Measurements from ENCODE around the gene MYO3B.

The MYO3B gene, protein sequence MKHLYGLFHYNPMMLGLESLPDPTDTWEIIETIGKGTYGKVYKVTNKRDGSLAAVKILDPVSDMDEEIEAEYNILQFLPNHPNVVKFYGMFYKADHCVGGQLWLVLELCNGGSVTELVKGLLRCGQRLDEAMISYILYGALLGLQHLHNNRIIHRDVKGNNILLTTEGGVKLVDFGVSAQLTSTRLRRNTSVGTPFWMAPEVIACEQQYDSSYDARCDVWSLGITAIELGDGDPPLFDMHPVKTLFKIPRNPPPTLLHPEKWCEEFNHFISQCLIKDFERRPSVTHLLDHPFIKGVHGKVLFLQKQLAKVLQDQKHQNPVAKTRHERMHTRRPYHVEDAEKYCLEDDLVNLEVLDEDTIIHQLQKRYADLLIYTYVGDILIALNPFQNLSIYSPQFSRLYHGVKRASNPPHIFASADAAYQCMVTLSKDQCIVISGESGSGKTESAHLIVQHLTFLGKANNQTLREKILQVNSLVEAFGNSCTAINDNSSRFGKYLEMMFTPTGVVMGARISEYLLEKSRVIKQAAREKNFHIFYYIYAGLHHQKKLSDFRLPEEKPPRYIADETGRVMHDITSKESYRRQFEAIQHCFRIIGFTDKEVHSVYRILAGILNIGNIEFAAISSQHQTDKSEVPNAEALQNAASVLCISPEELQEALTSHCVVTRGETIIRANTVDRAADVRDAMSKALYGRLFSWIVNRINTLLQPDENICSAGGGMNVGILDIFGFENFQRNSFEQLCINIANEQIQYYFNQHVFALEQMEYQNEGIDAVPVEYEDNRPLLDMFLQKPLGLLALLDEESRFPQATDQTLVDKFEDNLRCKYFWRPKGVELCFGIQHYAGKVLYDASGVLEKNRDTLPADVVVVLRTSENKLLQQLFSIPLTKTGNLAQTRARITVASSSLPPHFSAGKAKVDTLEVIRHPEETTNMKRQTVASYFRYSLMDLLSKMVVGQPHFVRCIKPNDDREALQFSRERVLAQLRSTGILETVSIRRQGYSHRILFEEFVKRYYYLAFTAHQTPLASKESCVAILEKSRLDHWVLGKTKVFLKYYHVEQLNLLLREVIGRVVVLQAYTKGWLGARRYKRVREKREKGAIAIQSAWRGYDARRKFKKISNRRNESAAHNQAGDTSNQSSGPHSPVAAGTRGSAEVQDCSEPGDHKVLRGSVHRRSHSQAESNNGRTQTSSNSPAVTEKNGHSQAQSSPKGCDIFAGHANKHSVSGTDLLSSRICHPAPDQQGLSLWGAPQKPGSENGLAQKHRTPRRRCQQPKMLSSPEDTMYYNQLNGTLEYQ (N-terminal part only)

DNA sequence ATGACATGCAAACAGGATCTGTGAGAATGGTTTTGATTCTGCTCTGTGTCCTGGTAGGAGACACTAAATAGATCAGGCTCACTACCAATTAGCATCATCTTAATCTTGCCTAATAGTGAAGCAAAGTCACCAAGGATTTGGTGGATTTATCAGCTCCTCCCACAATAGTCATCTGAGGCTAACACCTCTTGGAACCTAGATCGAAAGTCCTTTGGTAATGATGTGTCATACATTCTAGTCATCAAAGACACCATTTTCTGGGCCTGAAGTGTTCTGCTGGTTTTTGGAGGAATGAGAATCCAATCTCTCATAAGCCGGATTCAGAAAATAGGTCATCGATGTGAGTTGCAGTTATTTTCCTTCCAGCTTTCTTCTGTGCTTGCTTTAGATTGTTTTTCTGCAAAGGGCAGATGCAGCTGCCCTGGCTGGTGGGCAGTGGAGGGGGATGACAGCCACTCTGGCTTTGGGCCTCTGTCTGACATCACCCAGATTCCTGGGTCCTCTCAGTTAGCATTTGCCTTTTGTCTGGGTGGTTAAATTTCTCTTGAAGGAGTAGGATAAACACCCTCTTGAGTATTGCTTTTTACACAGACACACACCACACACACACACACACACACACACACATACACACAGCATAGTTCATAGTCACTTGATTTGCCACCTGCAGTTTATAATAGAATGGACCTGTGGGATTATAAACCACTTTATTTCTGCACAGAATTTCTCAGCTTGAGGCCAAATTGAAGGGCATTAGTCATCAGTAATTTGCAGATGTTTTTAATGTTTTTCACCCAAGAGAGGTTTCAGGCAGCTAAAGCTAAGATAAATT is at the start of gene MYO3B:
TSS of gene MYO3B (plus strand) at position 198 of the 832 bp plus-strand sequence. CDS start at position 339, 141 bp downstream.
- DNase-seq (ENCODE audit: low read depth), result no peak

DNA sequence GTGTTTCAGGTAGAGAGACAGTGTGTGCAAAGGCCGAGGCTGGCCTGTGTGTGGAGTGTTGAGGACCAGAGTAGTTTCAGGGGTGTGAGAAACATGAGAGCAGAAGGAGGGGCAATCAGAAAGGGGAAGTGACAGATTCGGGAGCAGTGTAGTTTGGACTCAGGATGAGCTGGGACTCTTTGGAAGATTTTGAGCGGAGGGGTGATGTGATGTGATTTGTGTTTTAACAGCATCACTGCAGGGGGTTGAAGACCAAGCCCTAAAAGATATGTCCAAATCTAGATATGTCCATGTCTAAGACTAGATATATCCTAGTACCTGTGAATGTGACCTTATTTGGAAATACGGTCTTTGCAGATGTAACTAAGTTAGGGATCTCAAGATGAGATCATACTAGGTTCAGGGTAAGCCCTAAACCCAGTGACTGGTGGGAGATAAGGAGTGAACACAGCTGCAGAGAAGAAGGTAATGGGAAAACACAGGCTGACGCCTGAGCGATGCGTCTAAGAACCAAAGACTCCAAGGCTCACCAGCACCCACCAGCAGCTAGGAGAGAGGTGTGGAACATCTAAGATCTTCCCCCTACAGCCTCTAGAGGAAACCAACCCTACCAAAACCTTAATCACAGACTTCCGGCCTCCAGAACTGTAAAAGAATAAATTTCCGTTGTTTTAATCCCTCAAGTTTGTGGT is 38.5 kb upstream of the MYO3B start:
- DNase-seq (ENCODE audit: low read depth), result no peak

GRCh38 chr2:170140561-170140960 is 37.4 kb upstream of the MYO3B start:
- DNase-seq (ENCODE audit: low read depth), result no peak

- no peak for DNase-seq (ENCODE audit: low read depth)
These were observed 36.1 kb upstream of the MYO3B start for GRCh38 chr2:170141865-170142264.

- no peak for DNase-seq (ENCODE audit: low read depth)
These were observed 35.4 kb upstream of the MYO3B start for GRCh38 chr2:170142502-170142901.

- DNase-seq (ENCODE audit: low read depth), result no peak
These were observed 34.8 kb upstream of the MYO3B start for GRCh38 chr2:170143045-170143717.

DNA sequence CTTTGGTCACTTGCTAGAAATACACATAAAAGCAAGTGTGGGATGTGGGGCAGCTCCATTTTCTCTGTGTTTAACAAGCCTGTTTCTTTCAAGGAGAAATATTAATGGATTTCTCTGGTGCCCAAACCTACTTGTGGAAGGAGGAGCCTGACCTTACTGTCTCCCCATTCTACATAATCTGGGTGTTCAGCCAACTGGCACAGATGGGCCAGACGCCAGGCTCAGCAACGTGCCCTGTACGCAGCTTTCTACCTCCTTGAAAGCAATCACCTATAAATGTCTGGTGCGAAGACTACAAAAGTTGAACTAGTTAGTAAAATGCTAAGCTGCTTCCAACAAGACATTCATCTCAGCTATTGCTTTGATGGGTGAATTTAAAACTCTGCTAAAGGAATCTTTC is 33.2 kb upstream of the MYO3B start:
- no peak for DNase-seq (ENCODE audit: low read depth)

DNA sequence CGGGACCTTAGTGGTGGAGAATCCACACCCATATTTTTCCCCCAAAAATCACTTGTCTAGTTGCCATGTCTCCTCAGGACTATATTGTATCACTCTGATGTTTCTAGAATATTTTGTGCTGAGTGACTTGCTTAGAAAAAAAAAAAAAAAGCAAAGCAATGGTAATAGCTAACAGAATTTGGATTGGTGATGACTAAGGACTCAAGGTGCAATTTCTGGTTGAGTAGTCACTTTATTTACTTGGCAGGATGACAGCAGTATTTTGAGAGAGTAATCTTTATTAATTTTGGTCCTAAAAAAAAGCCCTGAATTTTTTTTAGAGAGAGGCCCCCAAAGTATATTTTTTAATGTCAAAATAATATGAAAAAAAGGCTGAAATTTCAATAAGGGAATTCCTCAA is 32.8 kb upstream of the MYO3B start:
- DNase-seq (ENCODE audit: low read depth), result no peak

DNA sequence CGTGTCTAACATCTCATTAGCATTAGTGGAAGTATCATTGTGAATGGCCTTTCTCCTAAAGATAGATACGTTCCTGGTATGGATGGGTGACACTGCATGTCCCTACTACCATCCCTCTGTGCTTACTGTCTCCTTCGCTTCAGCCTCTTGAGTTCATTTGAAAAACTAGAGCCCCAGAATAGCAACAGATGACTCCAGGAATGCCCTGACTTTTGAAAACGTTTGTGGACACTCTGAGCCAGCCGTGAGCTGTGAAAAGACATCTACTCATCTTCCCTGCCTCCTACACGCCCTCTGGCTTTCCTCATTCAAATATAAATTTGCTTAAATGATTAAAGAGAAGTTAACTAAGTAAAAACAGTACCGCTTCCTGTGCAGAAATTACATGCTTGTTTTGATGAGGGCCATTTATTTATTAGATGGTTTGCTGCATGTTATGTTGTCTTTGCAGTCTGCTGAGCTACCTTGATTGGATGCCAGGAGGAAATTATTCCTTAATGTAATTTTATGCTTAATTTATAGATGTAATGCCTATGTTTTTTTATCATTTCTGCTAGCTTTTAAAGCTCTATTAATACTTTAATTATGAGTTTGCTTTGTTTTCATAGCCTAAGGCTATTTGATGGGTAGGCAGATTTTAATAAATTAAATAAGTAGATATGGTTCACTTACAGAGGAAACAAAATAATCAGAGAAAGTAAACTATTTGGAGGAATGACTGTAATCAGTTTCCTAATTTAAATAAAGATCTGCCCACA is 32.1 kb upstream of the MYO3B start:
- no peak for DNase-seq (ENCODE audit: low read depth)

DNA sequence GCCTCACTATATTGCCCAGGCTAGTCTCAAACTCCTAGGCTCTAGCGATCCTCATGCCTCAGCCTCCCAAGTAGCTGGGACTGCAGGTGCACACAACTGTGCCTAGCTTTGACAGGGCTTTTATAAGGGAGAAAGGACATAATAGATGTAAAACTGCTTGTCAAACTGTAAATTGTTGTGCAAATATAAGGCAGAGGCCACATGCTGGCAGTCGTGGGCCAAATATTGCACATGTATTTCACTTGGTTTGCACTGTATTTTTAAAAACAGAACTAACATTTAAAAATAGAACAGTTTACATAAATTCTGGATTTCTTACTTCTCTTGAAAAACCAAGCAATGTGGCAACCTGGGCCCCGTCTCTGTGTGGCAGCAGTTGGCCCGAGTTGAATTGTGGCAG is 31.2 kb upstream of the MYO3B start:
- no peak for DNase-seq (ENCODE audit: low read depth)

GRCh38 chr2:170147576-170147975 is 30.4 kb upstream of the MYO3B start:
- DNase-seq (ENCODE audit: low read depth), result no peak

GRCh38 chr2:170148161-170148560 is 29.8 kb upstream of the MYO3B start:
- DNase-seq (ENCODE audit: low read depth), result no peak

DNA sequence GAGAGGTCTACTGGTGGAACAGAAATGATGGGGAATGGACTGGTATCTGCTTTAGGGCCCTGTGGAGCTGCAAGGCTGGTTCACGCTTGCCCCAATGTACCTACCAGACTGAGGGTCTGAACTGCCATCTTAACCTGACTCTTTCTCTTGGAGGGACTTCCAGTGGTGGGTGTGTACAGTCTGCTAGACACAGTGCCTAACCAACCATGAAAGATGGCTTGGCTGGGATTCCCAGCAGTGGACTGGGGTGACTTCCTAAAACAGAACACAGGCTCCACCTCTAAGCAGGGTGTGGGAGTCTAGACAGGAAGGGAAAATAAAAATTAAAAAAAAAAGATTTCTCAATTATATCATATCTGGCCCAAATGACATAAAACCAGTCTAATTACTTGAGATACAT is 25.5 kb upstream of the MYO3B start:
- no peak for DNase-seq (ENCODE audit: low read depth)

GRCh38 chr2:170155022-170155722 is 22.8 kb upstream of the MYO3B start:
- DNase-seq (ENCODE audit: low read depth), result no peak

DNA sequence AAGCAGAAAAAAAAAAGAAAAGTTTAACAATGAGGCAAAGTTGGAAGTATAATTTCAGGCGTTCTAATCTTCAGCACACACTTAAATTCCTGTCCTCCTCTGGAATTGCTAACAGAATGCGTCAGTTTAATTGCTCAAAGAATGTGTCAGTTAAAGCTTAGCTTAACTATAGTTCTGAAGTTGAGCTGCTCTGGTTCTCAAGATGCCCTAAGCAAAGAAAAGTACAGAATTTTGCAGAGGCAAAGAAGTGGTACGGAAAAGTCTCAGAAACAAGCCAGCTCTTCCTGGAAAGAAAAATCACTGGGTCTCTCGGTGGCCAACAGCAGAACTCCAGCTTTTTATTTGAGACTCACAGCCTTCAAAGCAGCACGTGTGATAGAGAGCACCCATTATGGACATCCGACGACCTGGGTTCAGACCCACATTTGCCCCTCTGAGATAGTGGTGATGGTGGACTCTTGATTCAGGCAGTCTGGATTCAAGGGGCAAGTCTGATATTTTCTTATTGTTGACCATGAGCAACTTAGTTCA is 22.2 kb upstream of the MYO3B start:
- DNase-seq (ENCODE audit: low read depth), result no peak

- DNase-seq (ENCODE audit: low read depth), result no peak
These were observed 21.4 kb upstream of the MYO3B start for GRCh38 chr2:170156592-170156991.

GRCh38 chr2:170157025-170157684 is 20.8 kb upstream of the MYO3B start:
- DNase-seq (ENCODE audit: low read depth), result no peak

- no peak for DNase-seq (ENCODE audit: low read depth)
These were observed 18.9 kb upstream of the MYO3B start for GRCh38 chr2:170159060-170159459.

All from stimulated activated CD4-positive, alpha-beta T cell treated with anti-CD3 and anti-CD28 coated beads, Interleukin-2, amount 100 ng/mL, for 4 hours (primary cell).